HepG2 (cell line): ENCODE results near the gene LMOD1. TPM values are rescaled to one million over a fixed set of nuclear protein-coding genes. Genes with fewer than 3 reads are reported as not detected.
A peak's percentile ranks its signal among the peaks of the same experiment; 100 is the strongest.

ENCODE experiments used
- ATAC-seq: fragments of 200-7000 bp; cut with Tn5 transposase; 3 replicates; pipeline ENCODE4 v1.9.1; 2020; ENCODE audit warnings: mild to moderate bottlenecking, moderate library complexity
- BruUV-seq: library from RNA; stranded (reverse); fragments of 400-500 nt; replicated peaks from 2 replicates; lab custom pipeline; 2021; lab: Mats Ljungman, UMichigan
- CTCF ChIA-PET: fragments of 300-600 bp; formaldehyde crosslinking; extraction: SDS; loops from one replicate; lab custom pipeline; 2021; ENCODE audit warnings: low total read pairs, inconsistent platforms, low intra/inter-chr PET ratio; lab: Yijun Ruan, JAX
- POLR2A ChIA-PET: fragments of 350-600 bp; sonication (Branson Sonifier 250); formaldehyde crosslinking; loops from one replicate; lab custom pipeline; 2020; ENCODE audit warnings: antibody characterized with exemption, inconsistent platforms; lab: Yijun Ruan, JAX
- DNase-seq: peaks from one replicate; pipeline ENCODE4 v3.0.0-alpha.2; 2015; ENCODE audit warnings: low spot score
- FAIRE-seq: peaks from 3 replicates; lab custom pipeline; 2011; peaks lifted over from hg19 to GRCh38; lab: Jason Lieb, UNC
- H2AFZ ChIP-seq: one replicate; pipeline ENCODE4 v1.6.1; 2011; ENCODE audit warnings: low read length, inconsistent platforms
- H3K27ac ChIP-seq: fragments of 300-600 bp; 3 replicates; pipeline ENCODE4 v1.8.0; 2011; ENCODE audit warnings: mixed run types, mild to moderate bottlenecking, mixed read lengths, low read length, inconsistent platforms; ENCODE audit not compliant: insufficient read depth; ENCODE audit errors: extremely low read length
- H3K27me3 ChIP-seq, 2 experiments: fragments of 200-600 bp in 1 of 2; 2 replicates in 1 of 2; 3 replicates in 1 of 2; pipeline versions ENCODE4 v1.6.0 to v1.8.0; 2011; ENCODE audit warnings: low read length in 2 of 2, mild to moderate bottlenecking in 2 of 2, moderate library complexity in 2 of 2, inconsistent platforms in 1 of 2; ENCODE audit not compliant: insufficient read depth in 2 of 2, control insufficient read depth in 1 of 2
- H3K36me3 ChIP-seq, 2 experiments: fragments of 200-600 bp in 1 of 2; replicated peaks in 1 of 2; 2 replicates in 1 of 2; 3 replicates in 1 of 2; pipeline versions ENCODE4 v1.5.1 to v1.8.0; 2011; ENCODE audit warnings: low read length in 2 of 2, inconsistent platforms in 1 of 2; ENCODE audit not compliant: insufficient read depth in 2 of 2, control insufficient read depth in 1 of 2
- H3K4me1 ChIP-seq: 2 replicates; pipeline ENCODE4 v1.5.1; 2012; ENCODE audit warnings: low read length, inconsistent platforms; ENCODE audit not compliant: insufficient read depth
- H3K4me2 ChIP-seq: 2 replicates; pipeline ENCODE4 v1.6.0; 2011; ENCODE audit warnings: low read depth, low read length, inconsistent platforms
- H3K4me3 ChIP-seq, 3 experiments: fragments of 200-600 bp in 1 of 3; sonication (generic), shearing (Covaris generic) in 1 of 3; replicated peaks in 1 of 3; 2 replicates each; pipeline ENCODE4 v1.5.1; 2011 to 2016; ENCODE audit warnings: low read length in 3 of 3, inconsistent platforms in 2 of 3, low read depth in 2 of 3, mild to moderate bottlenecking in 2 of 3, control low read depth in 1 of 3, mixed read lengths in 1 of 3; ENCODE audit not compliant: insufficient read depth in 1 of 3
- H3K79me2 ChIP-seq: one replicate; pipeline ENCODE4 v1.6.1; 2011; ENCODE audit warnings: low read length, inconsistent platforms; ENCODE audit not compliant: insufficient read depth
- H3K9ac ChIP-seq: 2 replicates; pipeline ENCODE4 v1.6.0; 2011; ENCODE audit warnings: mild to moderate bottlenecking, low read depth, low read length, inconsistent platforms; ENCODE audit not compliant: insufficient read depth
- H3K9me3 ChIP-seq: 2 replicates; pipeline ENCODE4 v1.5.1; 2012; ENCODE audit warnings: mild to moderate bottlenecking, low read length
- H4K20me1 ChIP-seq: 2 replicates; pipeline ENCODE4 v1.6.0; 2011; ENCODE audit warnings: inconsistent platforms, mild to moderate bottlenecking, low read length, moderate library complexity; ENCODE audit not compliant: insufficient read depth
- ETV6 ChIP-seq: sonication (generic); formaldehyde crosslinking; conservative IDR thresholded peaks from 2 replicates; pipeline ENCODE4 v1.4.0; 2020; ENCODE audit warnings: missing genetic modification reagents
- HES4 ChIP-seq: sonication (generic); formaldehyde crosslinking; IDR thresholded peaks from 2 replicates; pipeline ENCODE4 v1.9.0; 2021; ENCODE audit warnings: mild to moderate bottlenecking, missing genetic modification reagents, borderline replicate concordance
- NR2F2 ChIP-seq: IDR thresholded peaks from 2 replicates; pipeline ENCODE4 v1.6.1; 2012; ENCODE audit warnings: low read depth, inconsistent platforms, borderline replicate concordance
- TEAD3 ChIP-seq: optimal IDR thresholded peaks from 2 replicates; pipeline ENCODE3; 2016; ENCODE audit warnings: borderline replicate concordance
- ZNF496 ChIP-seq: sonication (generic); formaldehyde crosslinking; IDR thresholded peaks from 2 replicates; pipeline ENCODE4 v1.8.1; 2023; ENCODE audit warnings: mild to moderate bottlenecking, moderate library complexity, missing genetic modification reagents; ENCODE audit not compliant: insufficient replicate concordance
- ZNF710 ChIP-seq: sonication (generic); formaldehyde crosslinking; IDR thresholded peaks from 2 replicates; pipeline ENCODE4 v1.5.0; 2020; ENCODE audit warnings: mild to moderate bottlenecking, missing genetic modification reagents, borderline replicate concordance
- WGBS: methylation state at CpG from one replicate; pipeline ENCODE4 v1.1.6; 2017; ENCODE audit warnings: low lambda C conversion rate; 5-methylcytosine and 5-hydroxymethylcytosine counted together
- in situ Hi-C: cut with HindIII; loops from 2 replicates; pipeline ENCODE4 v1.10.0; 2017; ENCODE audit warnings: low pct_unique_long_range_greater_than_20kb; ENCODE audit not compliant: extremely low pct_ligation_motif_present
- intact Hi-C: fragments of 100-400 bp; cut with micrococcal nuclease; formaldehyde crosslinking; loops from one replicate; pipeline ENCODE4 v1.10.0; 2022; ENCODE audit not compliant: unreplicated experiment
- polyA plus RNA-seq, 8 experiments: library from polyadenylated mRNA; depleted of rRNA in 3 of 8; stranded (reverse) in 7 of 8; unstranded in 1 of 8; fragments of >200 nt; fragmentation: Illumina TruSeq in 4 of 8; extraction: Trizol in 4 of 8; gene quantifications; 2 replicates each; pipeline versions ENCODE4 v1.2.1 to v1.2.3, GENCODE V29; 2011 to 2016; ENCODE audit warnings: low read depth in 4 of 8, missing spikeins in 1 of 8, mixed read lengths in 1 of 8; ENCODE audit not compliant: insufficient read depth in 1 of 8
- total RNA-seq, 5 experiments: library from RNA; depleted of rRNA; stranded (reverse); fragments of >200 nt; fragmentation: Illumina TruSeq; extraction: Trizol; gene quantifications; 2 replicates each; pipeline ENCODE4 v1.2.3, GENCODE V29; 2016; ENCODE audit warnings: low read depth in 1 of 5
- TF ChIP-seq, protein P1 (sequence below): sonication (generic); formaldehyde crosslinking; IDR thresholded peaks from 2 replicates; pipeline ENCODE4 v1.8.0; 2022; ENCODE audit warnings: missing genetic modification reagents, mild to moderate bottlenecking, inconsistent platforms, borderline replicate concordance
- TF ChIP-seq, protein P2 (sequence below): sonication (generic); formaldehyde crosslinking; conservative IDR thresholded peaks from 2 replicates; pipeline ENCODE4 v1.4.0; 2020; ENCODE audit warnings: missing genetic modification reagents

LMOD1 gene
- total and polyA plus RNA-seq, 2 of the 13 experiments (the other 11 are each of a cell fraction or from before 2014, with no cell fraction given), result not detected

DNA sequence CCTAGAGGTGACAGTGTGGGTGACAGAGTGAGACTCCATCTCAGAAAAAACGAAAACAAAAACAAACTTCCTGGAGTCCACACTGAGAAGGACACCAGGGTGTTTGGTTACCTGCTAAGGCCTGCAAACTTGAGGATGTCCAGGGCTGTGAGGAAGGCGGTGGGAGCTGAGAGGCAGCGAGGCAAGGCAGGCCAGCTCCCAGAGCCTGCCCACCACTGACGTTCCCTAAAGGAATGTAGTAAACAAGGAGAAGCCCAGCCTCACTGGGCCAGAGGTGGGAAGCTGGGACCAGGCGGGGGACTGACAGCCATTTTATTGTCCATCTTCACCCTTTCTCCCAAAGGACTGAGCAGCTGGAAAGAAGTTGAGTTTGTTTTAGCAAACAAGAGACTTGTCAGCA is 33.5 kb downstream of the LMOD1 start:
- POLR2A ChIA-PET, result no interaction called here
- BruUV-seq, result no TSS peak
- peak overlapping the region; percentile 24; the same call in 1 of the 2 replicates for H3K4me2 ChIP-seq
- CTCF ChIA-PET, result no interaction called here
- in situ Hi-C loops, result no loop called here
- no peak overlapping the region for H3K9ac ChIP-seq
- intact Hi-C loops, result no loop called here
- TF ChIP-seq ZNF496 (CRISPR knock-in tag), result no peak
- TF ChIP-seq ZNF710, result no peak
- TF ChIP-seq, protein P1, sequence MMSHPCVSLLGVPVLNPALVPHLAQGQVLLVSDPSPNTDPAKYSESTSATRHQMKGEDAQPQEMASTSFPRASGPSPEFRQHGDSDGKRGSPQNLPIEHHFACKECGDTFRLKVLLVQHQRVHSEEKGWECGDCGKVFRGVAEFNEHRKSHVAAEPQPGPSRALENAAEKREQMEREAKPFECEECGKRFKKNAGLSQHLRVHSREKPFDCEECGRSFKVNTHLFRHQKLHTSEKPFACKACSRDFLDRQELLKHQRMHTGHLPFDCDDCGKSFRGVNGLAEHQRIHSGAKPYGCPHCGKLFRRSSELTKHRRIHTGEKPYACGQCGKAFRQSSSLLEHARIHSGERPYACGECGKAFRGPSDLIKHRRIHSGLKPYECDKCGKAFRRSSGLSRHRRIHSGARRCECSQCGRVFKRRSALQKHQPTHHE (CRISPR knock-in tag), result no peak
- TF ChIP-seq, protein P2, sequence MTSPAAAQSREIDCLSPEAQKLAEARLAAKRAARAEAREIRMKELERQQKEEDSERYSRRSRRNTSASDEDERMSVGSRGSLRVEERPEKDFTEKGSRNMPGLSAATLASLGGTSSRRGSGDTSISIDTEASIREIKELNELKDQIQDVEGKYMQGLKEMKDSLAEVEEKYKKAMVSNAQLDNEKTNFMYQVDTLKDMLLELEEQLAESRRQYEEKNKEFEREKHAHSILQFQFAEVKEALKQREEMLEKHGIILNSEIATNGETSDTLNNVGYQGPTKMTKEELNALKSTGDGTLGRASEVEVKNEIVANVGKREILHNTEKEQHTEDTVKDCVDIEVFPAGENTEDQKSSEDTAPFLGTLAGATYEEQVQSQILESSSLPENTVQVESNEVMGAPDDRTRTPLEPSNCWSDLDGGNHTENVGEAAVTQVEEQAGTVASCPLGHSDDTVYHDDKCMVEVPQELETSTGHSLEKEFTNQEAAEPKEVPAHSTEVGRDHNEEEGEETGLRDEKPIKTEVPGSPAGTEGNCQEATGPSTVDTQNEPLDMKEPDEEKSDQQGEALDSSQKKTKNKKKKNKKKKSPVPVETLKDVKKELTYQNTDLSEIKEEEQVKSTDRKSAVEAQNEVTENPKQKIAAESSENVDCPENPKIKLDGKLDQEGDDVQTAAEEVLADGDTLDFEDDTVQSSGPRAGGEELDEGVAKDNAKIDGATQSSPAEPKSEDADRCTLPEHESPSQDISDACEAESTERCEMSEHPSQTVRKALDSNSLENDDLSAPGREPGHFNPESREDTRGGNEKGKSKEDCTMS (CRISPR knock-in tag), result no peak
- TF ChIP-seq HES4 (CRISPR knock-in tag), result no peak
- TF ChIP-seq NR2F2, result no peak
- no peak for TF ChIP-seq ETV6 (CRISPR knock-in tag)
- peak; percentile 21 for TF ChIP-seq TEAD3
- no peak for FAIRE-seq
- no peak for DNase-seq
- peaks cover 14% of the 10 kb centered on the region for H3K4me1 ChIP-seq
- no peak overlapping the region for H3K27ac ChIP-seq
- H3K9me3 ChIP-seq, result no peaks in the 10 kb centered on the region
- H4K20me1 ChIP-seq, result no peaks in the 10 kb centered on the region
- no peaks in the 10 kb centered on the region for H3K36me3 ChIP-seq
- H3K27me3 ChIP-seq, result peaks cover 4 to 33% of the 10 kb centered on the region in 2 experiments; a peak in 4 of 5 replicates
- 26% methylated on average over 5 of the region's 5 CpGs for WGBS
- H3K79me2 ChIP-seq, result no peaks in the 10 kb centered on the region
- H2AFZ ChIP-seq, result no peak overlapping the region
- peak; percentile 58 for ATAC-seq
- H3K4me3 ChIP-seq, result no peak overlapping the region
